Embryonic facial prominence (tissue), 1 donor: ENCODE data around the gene CAPS.

Source experiments
- DNase-seq: peaks from one replicate; pipeline ENCODE4 v3.0.0-alpha.2; 2016; ENCODE audit errors: extremely low spot score

Gene CAPS

DNA sequence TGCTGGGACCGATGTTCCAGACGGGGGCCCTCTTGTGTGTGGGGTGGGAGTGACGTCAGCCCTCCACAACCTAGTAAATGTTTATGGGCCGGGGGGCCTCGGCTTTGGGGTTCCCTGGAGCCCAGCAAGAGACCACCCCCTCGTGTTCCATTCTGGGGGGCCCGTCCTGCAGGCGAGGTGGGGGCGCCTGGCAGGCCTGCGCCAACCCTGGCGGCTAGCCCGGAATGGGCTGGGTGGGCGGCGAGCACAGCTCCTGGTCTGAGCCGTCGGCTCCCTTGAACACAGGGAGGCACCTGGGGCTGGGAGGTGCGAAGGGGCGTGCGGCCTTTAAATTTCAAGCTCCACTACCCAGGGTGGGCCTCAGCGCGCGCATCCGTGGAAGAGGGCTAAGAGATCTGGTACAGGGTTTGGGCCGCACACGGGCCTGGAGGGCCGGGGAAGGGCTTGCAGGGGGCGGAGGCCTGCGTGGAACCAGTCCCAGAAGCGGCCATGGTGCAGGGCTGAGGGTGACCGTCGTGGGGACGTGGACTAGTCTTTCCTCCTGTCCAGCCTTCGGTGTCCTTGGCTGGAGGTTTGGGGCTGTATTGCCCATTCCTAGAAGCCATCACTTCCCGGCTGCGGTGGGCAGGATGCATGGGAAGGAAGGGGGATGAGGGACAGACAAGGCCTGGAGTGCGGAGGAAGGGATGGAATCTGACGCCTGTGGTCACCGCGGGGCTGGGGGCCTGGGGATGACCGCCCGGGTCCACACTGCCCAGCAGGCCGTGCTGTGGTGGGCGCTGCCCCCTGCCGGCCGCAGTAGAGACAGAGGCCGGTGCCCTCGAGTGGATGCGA, 21.9 kb upstream of the CAPS start:
- no peak for DNase-seq

DNA sequence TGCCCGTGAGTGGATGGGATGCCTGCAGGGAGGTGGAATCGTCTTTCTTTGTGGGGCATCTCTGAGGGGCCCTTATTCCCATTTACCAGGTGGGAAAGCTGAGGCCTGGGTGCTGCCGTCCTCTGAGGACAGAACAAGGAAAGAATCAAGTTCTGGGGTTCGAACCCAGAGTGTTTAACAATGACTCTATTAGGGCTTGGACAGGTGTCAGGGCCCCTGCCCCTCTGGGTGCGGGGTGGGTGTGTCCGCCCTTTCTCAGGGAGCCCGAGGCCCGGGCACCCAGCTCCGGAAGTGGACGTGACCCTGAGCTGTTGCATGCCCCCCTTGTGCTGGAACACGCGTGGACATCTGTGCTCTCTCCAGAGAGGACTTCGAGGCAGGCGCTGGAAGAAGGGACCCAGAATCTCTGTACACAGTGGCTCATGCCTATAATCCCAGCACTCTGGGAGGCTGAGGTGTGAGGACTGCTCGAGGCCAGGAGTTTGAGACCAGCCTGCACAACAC, 21.2 kb upstream of the CAPS start:
- DNase-seq = no peak

DNA sequence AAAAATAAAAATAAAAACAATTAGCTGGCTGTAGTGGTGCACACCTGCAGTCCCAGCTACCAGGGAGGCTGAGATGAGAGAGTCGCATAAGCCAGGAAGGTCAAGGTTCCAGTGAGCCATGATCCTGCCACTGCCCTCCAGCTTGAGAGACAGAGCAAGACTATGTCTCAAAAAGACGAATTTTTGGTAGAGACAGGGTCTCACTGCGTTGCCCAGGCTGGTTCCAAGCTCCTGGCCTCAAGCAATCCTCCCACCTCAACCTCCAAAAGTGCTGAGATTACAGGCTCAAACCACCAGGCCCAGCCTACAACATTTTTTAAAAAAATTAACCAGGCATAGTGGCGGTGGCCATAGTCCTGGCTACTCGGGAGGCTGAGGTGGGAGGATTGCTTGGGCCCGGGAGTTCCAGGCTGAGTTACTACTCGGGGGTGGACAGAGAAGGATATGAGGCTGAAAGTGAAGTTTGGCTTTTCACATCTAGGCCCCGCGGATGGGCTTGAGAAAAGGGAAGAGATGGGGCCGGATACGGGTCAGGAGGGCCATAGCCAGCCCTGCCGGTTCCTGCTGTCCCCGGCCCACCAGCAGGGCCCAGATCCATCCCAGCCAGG, 20.7 kb upstream of the CAPS start:
- no peak for DNase-seq

GRCh38 chr19:5893907-5894703, 19.9 kb upstream of the CAPS start:
- no peak for DNase-seq

- no peak for DNase-seq
Measured at GRCh38 chr19:5894704-5895349, 19.2 kb upstream of the CAPS start.

- DNase-seq = no peak
Measured at GRCh38 chr19:5895409-5895808, 18.6 kb upstream of the CAPS start.

- no peak for DNase-seq
Measured at GRCh38 chr19:5895890-5896289, 18.2 kb upstream of the CAPS start.

- no peak for DNase-seq
Measured at GRCh38 chr19:5896365-5897076, 17.5 kb upstream of the CAPS start.

- no peak for DNase-seq
Measured at GRCh38 chr19:5897189-5897969, 16.7 kb upstream of the CAPS start.

- no peak for DNase-seq
Measured at GRCh38 chr19:5899728-5900526, 14.1 kb upstream of the CAPS start.

- DNase-seq = no peak
Measured at GRCh38 chr19:5900976-5901375, 13.1 kb upstream of the CAPS start.

- no peak for DNase-seq
Measured at GRCh38 chr19:5903056-5903623, 10.9 kb upstream of the CAPS start.

GRCh38 chr19:5903624-5904351, 10.3 kb upstream of the CAPS start, which contains the start of gene NDUFA11:
NDUFA11 (minus strand) TSS chr19:5903790; CDS start chr19:5903708, 82 bp downstream.
- DNase-seq = peak; percentile 90

DNA sequence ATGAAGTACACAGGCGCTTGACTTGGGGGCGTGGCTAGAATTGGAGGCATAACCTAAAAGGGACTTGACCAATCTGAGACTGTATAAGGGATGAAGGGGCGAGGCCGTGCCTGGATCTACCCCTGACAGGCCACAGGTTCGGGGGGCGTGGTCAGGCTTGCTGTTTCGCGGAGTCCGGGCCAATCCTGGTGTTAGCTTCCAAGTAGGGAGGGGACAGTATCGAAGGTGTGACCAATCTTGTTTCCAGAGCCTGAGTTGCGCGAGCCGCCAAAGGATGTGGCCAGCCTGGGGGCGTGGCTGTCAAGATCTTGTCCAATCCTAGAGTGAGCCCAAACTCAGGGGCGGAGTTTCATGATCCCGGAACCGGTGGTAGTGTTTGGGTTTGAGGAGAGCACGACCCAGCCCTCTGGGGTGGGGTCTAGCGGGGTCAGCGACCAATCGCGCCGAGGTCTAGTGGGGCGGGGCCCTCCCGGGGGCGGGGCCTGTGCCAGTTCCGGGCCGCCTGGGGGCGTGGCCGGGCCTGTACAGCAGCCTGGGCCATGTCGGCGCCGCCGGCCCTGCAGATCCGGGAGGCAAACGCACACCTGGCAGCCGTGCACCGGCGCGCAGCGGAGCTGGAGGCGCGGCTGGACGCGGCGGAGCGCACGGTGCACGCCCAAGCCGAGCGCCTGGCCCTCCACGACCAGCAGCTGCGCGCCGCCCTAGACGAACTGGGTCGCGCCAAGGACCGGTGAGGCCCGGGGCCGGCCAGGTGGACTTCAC, 9.5 kb upstream of the CAPS start, which contains the start of gene VMAC:
TSS of gene VMAC (plus strand) at position 521 of the 762 bp plus-strand sequence. CDS start at position 540, 19 bp downstream.
- peak; percentile 99 for DNase-seq

- no peak for DNase-seq
Measured at GRCh38 chr19:5905114-5905778, 8.8 kb upstream of the CAPS start.

DNA sequence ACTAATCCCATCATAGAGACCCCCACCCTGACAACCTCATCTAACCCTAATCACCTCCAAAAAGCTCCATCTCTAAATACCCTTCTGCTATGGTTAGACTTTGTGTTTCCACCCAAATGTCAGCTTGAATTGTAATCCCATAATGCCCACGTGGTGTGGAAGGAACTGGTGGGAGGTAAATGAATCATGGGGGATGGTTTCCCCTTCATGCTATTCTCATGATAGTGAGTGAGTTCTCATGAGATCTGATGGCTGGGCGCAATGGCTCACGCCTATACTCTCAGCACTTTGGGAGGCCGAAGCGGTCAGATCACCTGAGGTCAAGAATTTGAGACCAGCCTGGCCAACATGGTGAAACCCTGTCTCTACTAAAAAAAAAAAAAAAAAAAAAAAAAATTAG, 6.8 kb upstream of the CAPS start:
- no peak for DNase-seq
